HEK293T (cell line): ENCODE results near the gene COX10.
"Not testable (repeated sequence)": the region's sequence is repeated elsewhere in the genome, so short reads cannot be mapped to it uniquely, and the experiment has no call there.

ENCODE experiments used
- ARNT ChIP-seq: fragments of 450-650 bp; IDR thresholded peaks from 2 replicates; pipeline ENCODE4 v1.6.1; 2017; ENCODE audit warnings: mild to moderate bottlenecking
- BHLHE40 ChIP-seq: fragments of 450-650 bp; IDR thresholded peaks from 2 replicates; pipeline ENCODE4 v1.6.1; 2016; ENCODE audit warnings: mild to moderate bottlenecking, moderate library complexity, borderline replicate concordance
- FOXK2 ChIP-seq: fragments of 450-650 bp; IDR thresholded peaks from 2 replicates; pipeline ENCODE4 v1.6.1; 2016; ENCODE audit warnings: mild to moderate bottlenecking
- FOXM1 ChIP-seq: fragments of 450-650 bp; IDR thresholded peaks from 2 replicates; pipeline ENCODE4 v1.6.1; 2017; ENCODE audit warnings: mild to moderate bottlenecking, borderline replicate concordance
- LEF1 ChIP-seq: fragments of 450-650 bp; IDR thresholded peaks from 2 replicates; pipeline ENCODE4 v1.6.1; 2017; ENCODE audit warnings: mild to moderate bottlenecking, borderline replicate concordance
- SP1 ChIP-seq: fragments of 450-650 bp; IDR thresholded peaks from 2 replicates; pipeline ENCODE4 v1.6.1; 2017
- ZNF384 ChIP-seq: fragments of 450-650 bp; IDR thresholded peaks from 2 replicates; pipeline ENCODE4 v1.6.1; 2016

DNA sequence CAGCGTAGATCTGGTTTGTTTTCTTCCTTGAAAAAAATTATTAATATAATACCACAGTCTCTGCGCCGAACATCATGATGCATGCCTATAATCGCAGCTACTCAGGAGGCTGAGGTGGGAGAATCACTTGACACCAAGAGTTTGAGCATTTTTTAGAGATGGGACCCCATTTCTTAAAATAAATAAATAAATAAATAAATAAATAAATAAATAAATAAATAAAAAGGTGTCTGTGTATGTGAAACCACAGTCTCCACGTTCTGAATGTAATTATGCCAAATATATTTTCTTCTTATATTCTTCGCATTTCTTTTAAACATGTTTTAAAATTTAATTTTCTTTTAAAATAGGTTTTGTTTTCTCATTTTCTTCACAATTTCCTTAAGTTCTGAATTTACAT is 112.8 kb downstream of the COX10 start:
- TF ChIP-seq LEF1, ZNF384, FOXK2, FOXM1, SP1, BHLHE40, ARNT: not testable (repeated sequence)
